Activated CD4-positive, alpha-beta T cell treated with anti-CD3 and anti-CD28 coated beads for 36 hours (primary cell): Measurements from ENCODE around the gene ZFAND2A. TPM values are rescaled to one million over a fixed set of nuclear protein-coding genes. Genes with fewer than 3 reads are reported as not detected.
"Not testable (repeated sequence)": the region's sequence is repeated elsewhere in the genome, so short reads cannot be mapped to it uniquely, and the experiment has no call there.

ENCODE experiments used
- ATAC-seq: fragments of 200-7000 bp; cut with Tn5 transposase; one replicate; pipeline ENCODE4 v1.10.0; 2021; ENCODE audit warnings: mild to moderate bottlenecking, moderate library complexity
- CTCF ChIA-PET: fragments of 350-600 bp; sonication (Branson Sonifier 250); formaldehyde crosslinking; loops from one replicate; lab custom pipeline; 2021; ENCODE audit warnings: antibody characterized with exemption; lab: Charles Lee
- POLR2A ChIA-PET: fragments of 350-600 bp; sonication (Branson Sonifier 250); formaldehyde crosslinking; loops from one replicate; lab custom pipeline; 2021; ENCODE audit warnings: antibody characterized with exemption, inconsistent platforms; lab: Charles Lee
- DNase-seq: peaks from one replicate; pipeline ENCODE4 v3.0.0-alpha.2; 2020
- H3K27ac Mint-ChIP-seq: one replicate; pipeline ENCODE4 v1.8.0; 2021; ENCODE audit warnings: mixed read lengths
- H3K27me3 Mint-ChIP-seq: one replicate; pipeline ENCODE4 v1.8.0; 2021; ENCODE audit warnings: mixed read lengths
- H3K36me3 Mint-ChIP-seq: one replicate; pipeline ENCODE4 v1.8.0; 2021; ENCODE audit warnings: low read depth, mixed read lengths
- H3K4me1 Mint-ChIP-seq: one replicate; pipeline ENCODE4 v1.8.0; 2021; ENCODE audit warnings: mixed read lengths
- H3K4me3 Mint-ChIP-seq: one replicate; pipeline ENCODE4 v1.8.0; 2021; ENCODE audit warnings: mild to moderate bottlenecking, moderate library complexity, mixed read lengths
- H3K9me3 Mint-ChIP-seq: one replicate; pipeline ENCODE4 v1.8.0; 2021; ENCODE audit warnings: low read depth, mixed read lengths
- intact Hi-C, 2 experiments: fragments of 100-400 bp; cut with DNase I in 1 of 2; cut with micrococcal nuclease in 1 of 2; formaldehyde crosslinking; loops; one replicate each; pipeline versions ENCODE4 v1.14.2 to v1.15.1; 2022 to 2024; cut with DNase I, micrococcal nuclease
- total RNA-seq, 2 experiments: library from RNA; stranded (reverse); gene quantifications; one replicate each; pipeline ENCODE4 v1.2.3, GENCODE V29; 2021

The ZFAND2A gene
- total RNA-seq, 2 experiments from 2014 or later, result 21.6 to 25.2 TPM

- POLR2A ChIA-PET, result no interaction called here
- H3K4me3 Mint-ChIP-seq, result no peak overlapping the region
- CTCF ChIA-PET, result no interaction called here
- H3K27ac Mint-ChIP-seq, result no peak overlapping the region
- no peak for ATAC-seq
- no peak for DNase-seq
- no peaks in the 10 kb centered on the region for H3K9me3 Mint-ChIP-seq
- intact Hi-C loops, result no loop called here
- no peaks in the 10 kb centered on the region for H3K27me3 Mint-ChIP-seq
- peaks cover 11% of the 10 kb centered on the region for H3K36me3 Mint-ChIP-seq
- H3K4me1 Mint-ChIP-seq, result peaks cover 11% of the 10 kb centered on the region
These were observed 37.0 kb downstream of the ZFAND2A start for GRCh38 chr7:1122832-1123501.

- no peak overlapping the region for H3K27ac Mint-ChIP-seq
- ChIA-PET CTCF (no interaction called here), POLR2A (interaction anchor here (0.6 kb wide), 1 partner anchor 18 kb away, joined by 4 read pairs; no protein-coding TSS in a partner anchor)
- H3K27me3 Mint-ChIP-seq, result no peaks in the 10 kb centered on the region
- H3K4me1 Mint-ChIP-seq, result peaks cover 14% of the 10 kb centered on the region
- no peak for DNase-seq
- no peak for ATAC-seq
- intact Hi-C loops, result no loop called here
- no peak overlapping the region for H3K4me3 Mint-ChIP-seq
- H3K36me3 Mint-ChIP-seq, result peaks cover 17% of the 10 kb centered on the region
- peaks cover 5% of the 10 kb centered on the region for H3K9me3 Mint-ChIP-seq
These were observed 37.8 kb downstream of the ZFAND2A start for GRCh38 chr7:1121886-1122831.

- Mint-ChIP-seq H3K4me3 (no peak overlapping the region), H3K27ac (no peak overlapping the region), H3K9me3 (peaks cover 5% of the 10 kb centered on the region), H3K27me3 (no peaks in the 10 kb centered on the region), H3K36me3 (peaks cover 17% of the 10 kb centered on the region), H3K4me1 (peaks cover 14% of the 10 kb centered on the region)
- ATAC-seq (no peak), DNase-seq (no peak)
- ChIA-PET CTCF (no interaction called here), POLR2A (interaction anchor here (0.6 kb wide), 1 partner anchor 18 kb away, joined by 4 read pairs; no protein-coding TSS in a partner anchor)
- intact Hi-C loops, result no loop called here
These were observed 38.5 kb downstream of the ZFAND2A start for GRCh38 chr7:1121476-1121875.

GRCh38 chr7:1120791-1121190 lies 39.2 kb downstream of the ZFAND2A start:
- no peak overlapping the region for H3K27ac Mint-ChIP-seq
- H3K4me3 Mint-ChIP-seq, result no peak overlapping the region
- POLR2A ChIA-PET, result no interaction called here
- H3K9me3 Mint-ChIP-seq, result peaks cover 10% of the 10 kb centered on the region
- peaks cover 21% of the 10 kb centered on the region for H3K36me3 Mint-ChIP-seq
- CTCF ChIA-PET, result no interaction called here
- H3K4me1 Mint-ChIP-seq, result peaks cover 16% of the 10 kb centered on the region
- H3K27me3 Mint-ChIP-seq, result no peaks in the 10 kb centered on the region
- intact Hi-C loops, result no loop called here
- DNase-seq, result no peak
- no peak for ATAC-seq

GRCh38 chr7:1119201-1119600 lies 40.8 kb downstream of the ZFAND2A start:
- Mint-ChIP-seq H3K4me3 (no peak overlapping the region), H3K27ac (no peak overlapping the region), H3K27me3 (no peaks in the 10 kb centered on the region), H3K9me3 (peaks cover 13% of the 10 kb centered on the region), H3K36me3 (peaks cover 18% of the 10 kb centered on the region), H3K4me1 (peaks cover 20% of the 10 kb centered on the region)
- intact Hi-C loops, result no loop called here
- CTCF ChIA-PET, result interaction anchor here (0.7 to 1.6 kb wide), 2 partner anchors 33 to 83 kb away, joined by 3 to 5 read pairs; no protein-coding TSS in a partner anchor
- POLR2A ChIA-PET, result interaction anchor here (1.6 kb wide), 1 partner anchor 19 kb away, joined by 3 read pairs; a partner anchor contains a TSS
- DNase-seq, result no peak
- no peak for ATAC-seq

- peak; percentile 35 for DNase-seq
- Mint-ChIP-seq H3K4me1 (peaks cover 20% of the 10 kb centered on the region), H3K36me3 (peaks cover 22% of the 10 kb centered on the region), H3K4me3 (no peak overlapping the region), H3K27me3 (no peaks in the 10 kb centered on the region), H3K9me3 (peaks cover 13% of the 10 kb centered on the region), H3K27ac (no peak overlapping the region)
- ChIA-PET POLR2A (interaction anchor here (0.6 kb wide), 1 partner anchor 67 kb away, joined by 4 read pairs; no protein-coding TSS in a partner anchor), CTCF (no interaction called here)
- intact Hi-C loops, result no loop called here
- ATAC-seq, result no peak
These were observed 42.6 kb downstream of the ZFAND2A start for GRCh38 chr7:1117321-1117928.

- CTCF ChIA-PET, result not testable (repeated sequence)
- POLR2A ChIA-PET, result interaction anchor here (0.6 kb wide), 1 partner anchor 66 kb away, joined by 4 read pairs; no protein-coding TSS in a partner anchor
These were observed 43.5 kb downstream of the ZFAND2A start for GRCh38 chr7:1116383-1117008.

GRCh38 chr7:1115171-1116045 lies 44.6 kb downstream of the ZFAND2A start:
- peak overlapping the region; percentile 39 for H3K4me3 Mint-ChIP-seq
- H3K36me3 Mint-ChIP-seq, result peaks cover 22% of the 10 kb centered on the region
- CTCF ChIA-PET, POLR2A ChIA-PET, H3K27me3 Mint-ChIP-seq, intact Hi-C loops, ATAC-seq: not testable (repeated sequence)
- peak; percentile 81 for DNase-seq
- peaks cover 13% of the 10 kb centered on the region for H3K9me3 Mint-ChIP-seq
- peak overlapping the region; percentile 74 for H3K27ac Mint-ChIP-seq
- H3K4me1 Mint-ChIP-seq, result peaks cover 20% of the 10 kb centered on the region

More at GRCh38 chr7:1116383-1117008, 43.5 kb downstream of the ZFAND2A start:
- intact Hi-C loops, H3K27me3 Mint-ChIP-seq, DNase-seq, H3K4me3 Mint-ChIP-seq, ATAC-seq: not testable (repeated sequence)
- Mint-ChIP-seq H3K36me3 (peaks cover 22% of the 10 kb centered on the region), H3K9me3 (peaks cover 13% of the 10 kb centered on the region), H3K4me1 (peaks cover 20% of the 10 kb centered on the region), H3K27ac (peak overlapping the region; percentile 74)

- H3K27me3 Mint-ChIP-seq, result no peaks in the 10 kb centered on the region
- no peak overlapping the region for H3K4me3 Mint-ChIP-seq
- intact Hi-C loops, result no loop called here
- peaks cover 22% of the 10 kb centered on the region for H3K36me3 Mint-ChIP-seq
- H3K4me1 Mint-ChIP-seq, result peaks cover 19% of the 10 kb centered on the region
- ChIA-PET CTCF (interaction anchor here (0.6 kb wide), 1 partner anchor 29 kb away, joined by 3 read pairs; no protein-coding TSS in a partner anchor), POLR2A (no interaction called here)
- DNase-seq, result no peak
- H3K27ac Mint-ChIP-seq, result no peak overlapping the region
- no peak for ATAC-seq
- H3K9me3 Mint-ChIP-seq, result peaks cover 13% of the 10 kb centered on the region
These were observed 45.5 kb downstream of the ZFAND2A start for GRCh38 chr7:1114505-1114904.

GRCh38 chr7:1114088-1114487 lies 45.9 kb downstream of the ZFAND2A start:
- CTCF ChIA-PET, result interaction anchor here (0.6 kb wide), 1 partner anchor 28 kb away, joined by 3 read pairs; no protein-coding TSS in a partner anchor
- DNase-seq, result no peak
- H3K4me1 Mint-ChIP-seq, result peaks cover 15% of the 10 kb centered on the region
- peaks cover 22% of the 10 kb centered on the region for H3K36me3 Mint-ChIP-seq
- H3K9me3 Mint-ChIP-seq, result peaks cover 13% of the 10 kb centered on the region
- H3K4me3 Mint-ChIP-seq, result no peak overlapping the region
- H3K27me3 Mint-ChIP-seq, result no peaks in the 10 kb centered on the region
- no peak overlapping the region for H3K27ac Mint-ChIP-seq
- intact Hi-C loops, result no loop called here
- no peak for ATAC-seq
- POLR2A ChIA-PET, result no interaction called here
